Endothelial cell (in vitro differentiated cells): Measurements from ENCODE around the gene GDPD3. TPM values are rescaled to one million over a fixed set of nuclear protein-coding genes. Genes with fewer than 3 reads are reported as not detected.

Experiments used
- DNase-seq: peaks from one replicate; pipeline ENCODE4 v3.0.0; 2021; ENCODE audit warnings: low spot score
- H3K27ac Mint-ChIP-seq: one replicate; pipeline ENCODE4 v1.8.0; 2021; ENCODE audit warnings: mixed read lengths, inconsistent platforms; ENCODE audit not compliant: unreplicated experiment
- H3K27me3 Mint-ChIP-seq: one replicate; pipeline ENCODE4 v1.8.0; 2021; ENCODE audit warnings: mild to moderate bottlenecking, moderate library complexity, mixed read lengths, inconsistent platforms; ENCODE audit not compliant: unreplicated experiment
- H3K36me3 Mint-ChIP-seq: one replicate; pipeline ENCODE4 v1.8.0; 2021; ENCODE audit warnings: mild to moderate bottlenecking, low read depth, mixed read lengths, inconsistent platforms; ENCODE audit not compliant: unreplicated experiment
- H3K4me1 Mint-ChIP-seq: one replicate; pipeline ENCODE4 v1.8.0; 2021; ENCODE audit warnings: mild to moderate bottlenecking, mixed read lengths, inconsistent platforms; ENCODE audit not compliant: unreplicated experiment
- H3K4me3 Mint-ChIP-seq: one replicate; pipeline ENCODE4 v1.8.0; 2021; ENCODE audit warnings: mild to moderate bottlenecking, mixed read lengths, inconsistent platforms; ENCODE audit not compliant: unreplicated experiment
- H3K9me3 Mint-ChIP-seq: one replicate; pipeline ENCODE4 v1.8.0; 2021; ENCODE audit warnings: mixed read lengths, inconsistent platforms; ENCODE audit not compliant: unreplicated experiment
- CTCF ChIP-seq: fragments of 200-600 bp; sonication (generic); IDR thresholded peaks from one replicate; pipeline ENCODE4 v1.5.0; 2021; ENCODE audit warnings: antibody characterized with exemption; ENCODE audit not compliant: unreplicated experiment
- total RNA-seq: library from RNA; stranded (reverse); fragmentation: NEBNext Ultra II Directional; extraction: Animal tissue kit (Norgen Biotek cat#: 25700); gene quantifications from one replicate; pipeline ENCODE4 v1.2.1, GENCODE V29; 2021; ENCODE audit not compliant: unreplicated experiment

GDPD3 gene
- total RNA-seq, 1 donor from 2014 or later, result 9.3 TPM

GRCh38 chr16:30108059-30108850 is 5.1 kb downstream of the GDPD3 start:
- Mint-ChIP-seq H3K36me3 (peaks cover 46% of the 10 kb centered on the region), H3K27ac (no peak overlapping the region), H3K4me3 (peak overlapping the region; percentile 21), H3K9me3 (no peaks in the 10 kb centered on the region), H3K27me3 (peaks cover 5% of the 10 kb centered on the region), H3K4me1 (peaks cover 14% of the 10 kb centered on the region)
- no peak for DNase-seq
- TF ChIP-seq CTCF, result no peak

GRCh38 chr16:30104492-30104891 is 8.8 kb downstream of the GDPD3 start:
- peaks cover 1% of the 10 kb centered on the region for H3K27me3 Mint-ChIP-seq
- no peaks in the 10 kb centered on the region for H3K9me3 Mint-ChIP-seq
- peak overlapping the region; percentile 66 for H3K4me3 Mint-ChIP-seq
- peaks cover 14% of the 10 kb centered on the region for H3K4me1 Mint-ChIP-seq
- TF ChIP-seq CTCF, result no peak
- H3K36me3 Mint-ChIP-seq, result peaks cover 39% of the 10 kb centered on the region
- no peak for DNase-seq
- H3K27ac Mint-ChIP-seq, result peak overlapping the region; percentile 10

GRCh38 chr16:30104090-30104489 is 9.2 kb downstream of the GDPD3 start:
- H3K27ac Mint-ChIP-seq, result peak overlapping the region; percentile 55
- peaks cover 14% of the 10 kb centered on the region for H3K4me1 Mint-ChIP-seq
- peaks cover 1% of the 10 kb centered on the region for H3K27me3 Mint-ChIP-seq
- H3K4me3 Mint-ChIP-seq, result peak overlapping the region; percentile 66
- no peak for TF ChIP-seq CTCF
- peaks cover 41% of the 10 kb centered on the region for H3K36me3 Mint-ChIP-seq
- H3K9me3 Mint-ChIP-seq, result no peaks in the 10 kb centered on the region
- DNase-seq, result no peak

GRCh38 chr16:30096862-30097563 is 16.3 kb downstream of the GDPD3 start:
- peak overlapping the region; percentile 85 for H3K4me3 Mint-ChIP-seq
- H3K4me1 Mint-ChIP-seq, result peaks cover 19% of the 10 kb centered on the region
- peak overlapping the region; percentile 78 for H3K27ac Mint-ChIP-seq
- TF ChIP-seq CTCF, result no peak
- DNase-seq, result no peak
- H3K36me3 Mint-ChIP-seq, result peaks cover 34% of the 10 kb centered on the region
- peaks cover 12% of the 10 kb centered on the region for H3K27me3 Mint-ChIP-seq
- peaks cover 19% of the 10 kb centered on the region for H3K9me3 Mint-ChIP-seq
